ENCODE data around the gene PLCB3. TPM values are rescaled to one million over a fixed set of nuclear protein-coding genes. Genes with fewer than 3 reads are reported as not detected.

Gene PLCB3
- total and polyA plus RNA-seq, 2 of the 13 experiments (the other 11 are each of a cell fraction or from before 2014, with no cell fraction given): 7.5 to 13.8 TPM

- TF ChIP-seq ZFP90 (CRISPR knock-in tag; IDR thresholded peaks at IDR 0.05; ENCODE audit: borderline replicate concordance) (0 out of 2 replicates have a peak, but pooled peaks have one; percentile 48), PHB2 (IDR thresholded peaks at IDR 0.05; ENCODE audit: partially characterized antibody) (no peak), SOX13 (IDR thresholded peaks at IDR 0.05) (no peak), SOX13 (CRISPR knock-in tag; conservative IDR thresholded peaks at IDR 0.05 in 1 of 2, IDR thresholded peaks at IDR 0.05 in 1 of 2) (peak in 1 of 2 experiments; percentile 13; a peak in 1 of 4 replicates), NFE2 (CRISPR knock-in tag; IDR thresholded peaks at IDR 0.05) (no peak), ZSCAN30 (CRISPR knock-in tag; IDR thresholded peaks at IDR 0.05) (no peak), CCDC6 (CRISPR knock-in tag; IDR thresholded peaks at IDR 0.05) (0 out of 2 replicates have a peak, but pooled peaks have one; percentile 59), NFYB (CRISPR knock-in tag; IDR thresholded peaks at IDR 0.05) (peak; percentile 76), ZNF841 (CRISPR knock-in tag; IDR thresholded peaks at IDR 0.05; ENCODE audit: borderline replicate concordance) (no peak), HIVEP1 (CRISPR knock-in tag; IDR thresholded peaks at IDR 0.05) (0 out of 2 replicates have a peak, but pooled peaks have one; percentile 39), SAP130 (CRISPR knock-in tag; IDR thresholded peaks at IDR 0.05; ENCODE audit: low read depth) (peak; percentile 83), ZIK1 (CRISPR knock-in tag; IDR thresholded peaks at IDR 0.05; ENCODE audit: borderline replicate concordance, low read depth) (0 out of 2 replicates have a peak, but pooled peaks have one; percentile 28), ATF1 (CRISPR knock-in tag; IDR thresholded peaks at IDR 0.05) (peak; percentile 59), GMEB1 (CRISPR knock-in tag; IDR thresholded peaks at IDR 0.05; ENCODE audit: borderline replicate concordance) (no peak), PHF20 (CRISPR knock-in tag; IDR thresholded peaks at IDR 0.05) (no peak), SIN3B (IDR thresholded peaks at IDR 0.05; ENCODE audit: low read length) (no peak), AHDC1 (CRISPR knock-in tag; IDR thresholded peaks at IDR 0.05; ENCODE audit: borderline replicate concordance) (no peak)
- TF ChIP-seq, protein P1, sequence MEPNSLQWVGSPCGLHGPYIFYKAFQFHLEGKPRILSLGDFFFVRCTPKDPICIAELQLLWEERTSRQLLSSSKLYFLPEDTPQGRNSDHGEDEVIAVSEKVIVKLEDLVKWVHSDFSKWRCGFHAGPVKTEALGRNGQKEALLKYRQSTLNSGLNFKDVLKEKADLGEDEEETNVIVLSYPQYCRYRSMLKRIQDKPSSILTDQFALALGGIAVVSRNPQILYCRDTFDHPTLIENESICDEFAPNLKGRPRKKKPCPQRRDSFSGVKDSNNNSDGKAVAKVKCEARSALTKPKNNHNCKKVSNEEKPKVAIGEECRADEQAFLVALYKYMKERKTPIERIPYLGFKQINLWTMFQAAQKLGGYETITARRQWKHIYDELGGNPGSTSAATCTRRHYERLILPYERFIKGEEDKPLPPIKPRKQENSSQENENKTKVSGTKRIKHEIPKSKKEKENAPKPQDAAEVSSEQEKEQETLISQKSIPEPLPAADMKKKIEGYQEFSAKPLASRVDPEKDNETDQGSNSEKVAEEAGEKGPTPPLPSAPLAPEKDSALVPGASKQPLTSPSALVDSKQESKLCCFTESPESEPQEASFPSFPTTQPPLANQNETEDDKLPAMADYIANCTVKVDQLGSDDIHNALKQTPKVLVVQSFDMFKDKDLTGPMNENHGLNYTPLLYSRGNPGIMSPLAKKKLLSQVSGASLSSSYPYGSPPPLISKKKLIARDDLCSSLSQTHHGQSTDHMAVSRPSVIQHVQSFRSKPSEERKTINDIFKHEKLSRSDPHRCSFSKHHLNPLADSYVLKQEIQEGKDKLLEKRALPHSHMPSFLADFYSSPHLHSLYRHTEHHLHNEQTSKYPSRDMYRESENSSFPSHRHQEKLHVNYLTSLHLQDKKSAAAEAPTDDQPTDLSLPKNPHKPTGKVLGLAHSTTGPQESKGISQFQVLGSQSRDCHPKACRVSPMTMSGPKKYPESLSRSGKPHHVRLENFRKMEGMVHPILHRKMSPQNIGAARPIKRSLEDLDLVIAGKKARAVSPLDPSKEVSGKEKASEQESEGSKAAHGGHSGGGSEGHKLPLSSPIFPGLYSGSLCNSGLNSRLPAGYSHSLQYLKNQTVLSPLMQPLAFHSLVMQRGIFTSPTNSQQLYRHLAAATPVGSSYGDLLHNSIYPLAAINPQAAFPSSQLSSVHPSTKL (CRISPR knock-in tag; IDR thresholded peaks at IDR 0.05): 0 out of 2 replicates have a peak, but pooled peaks have one; percentile 7
Observed at GRCh38 chr11:64230171-64230984, 21.0 kb upstream of the PLCB3 start, which contains the start of gene DNAJC4 (continued).
